GM12891 (cell line): ENCODE data around the gene AKAP12.

Experiments used
- PAX5 ChIP-seq: IDR thresholded peaks from 2 replicates; pipeline ENCODE4 v1.6.1; 2011; ENCODE audit warnings: low read length, moderate library complexity, mild to moderate bottlenecking; ENCODE audit not compliant: insufficient read depth, severe bottlenecking
- POLR2A ChIP-seq: IDR thresholded peaks from 2 replicates; pipeline ENCODE4 v1.6.1; 2011; ENCODE audit warnings: low read depth, low read length, control low read depth
- POLR2AphosphoS5 ChIP-seq: IDR thresholded peaks from 2 replicates; pipeline ENCODE4 v1.6.1; 2011; ENCODE audit warnings: low read depth, low read length, control low read depth
- SPI1 ChIP-seq: IDR thresholded peaks from 2 replicates; pipeline ENCODE4 v1.6.1; 2011; ENCODE audit warnings: low read depth, low read length, control low read depth
- TAF1 ChIP-seq: IDR thresholded peaks from 2 replicates; pipeline ENCODE4 v1.6.1; 2011; ENCODE audit warnings: low read depth, low read length, control low read depth

DNA sequence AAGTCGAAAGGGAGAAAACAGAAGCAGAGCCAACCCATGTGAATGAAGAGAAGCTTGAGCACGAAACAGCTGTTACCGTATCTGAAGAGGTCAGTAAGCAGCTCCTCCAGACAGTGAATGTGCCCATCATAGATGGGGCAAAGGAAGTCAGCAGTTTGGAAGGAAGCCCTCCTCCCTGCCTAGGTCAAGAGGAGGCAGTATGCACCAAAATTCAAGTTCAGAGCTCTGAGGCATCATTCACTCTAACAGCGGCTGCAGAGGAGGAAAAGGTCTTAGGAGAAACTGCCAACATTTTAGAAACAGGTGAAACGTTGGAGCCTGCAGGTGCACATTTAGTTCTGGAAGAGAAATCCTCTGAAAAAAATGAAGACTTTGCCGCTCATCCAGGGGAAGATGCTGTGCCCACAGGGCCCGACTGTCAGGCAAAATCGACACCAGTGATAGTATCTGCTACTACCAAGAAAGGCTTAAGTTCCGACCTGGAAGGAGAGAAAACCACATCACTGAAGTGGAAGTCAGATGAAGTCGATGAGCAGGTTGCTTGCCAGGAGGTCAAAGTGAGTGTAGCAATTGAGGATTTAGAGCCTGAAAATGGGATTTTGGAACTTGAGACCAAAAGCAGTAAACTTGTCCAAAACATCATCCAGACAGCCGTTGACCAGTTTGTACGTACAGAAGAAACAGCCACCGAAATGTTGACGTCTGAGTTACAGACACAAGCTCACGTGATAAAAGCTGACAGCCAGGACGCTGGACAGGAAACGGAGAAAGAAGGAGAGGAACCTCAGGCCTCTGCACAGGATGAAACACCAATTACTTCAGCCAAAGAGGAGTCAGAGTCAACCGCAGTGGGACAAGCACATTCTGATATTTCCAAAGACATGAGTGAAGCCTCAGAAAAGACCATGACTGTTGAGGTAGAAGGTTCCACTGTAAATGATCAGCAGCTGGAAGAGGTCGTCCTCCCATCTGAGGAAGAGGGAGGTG, 112.9 kb downstream of the AKAP12 start:
- TF ChIP-seq TAF1 (no peak), POLR2A (no peak), POLR2AphosphoS5 (no peak), SPI1 (no peak), PAX5 (no peak)
